Left renal pelvis (tissue), 4 donors: ENCODE measurements around the gene STIM1. TPM values are rescaled to one million over a fixed set of nuclear protein-coding genes. Genes with fewer than 3 reads are reported as not detected.
"Not testable (repeated sequence)": the region's sequence is repeated elsewhere in the genome, so short reads cannot be mapped to it uniquely, and the experiment has no call there.

Experiments
- DNase-seq, 4 donors: peaks; one replicate each; pipeline ENCODE4 v3.0.0-alpha.2; 2013; ENCODE audit warnings: low read depth in 4 of 4, low spot score in 3 of 4
- polyA plus RNA-seq, 4 donors: library from polyadenylated mRNA; unstranded; fragments of 120-200 nt; gene quantifications; one replicate each; pipeline ENCODE4 v1.2.1, GENCODE V29; 2013; ENCODE audit not compliant: insufficient read length in 4 of 4

The STIM1 gene
- polyA plus RNA-seq, 4 donors: 30.4 to 68.4 (median 37.2) TPM

GRCh38 chr11:3879967-3880542 lies 24.6 kb downstream of the STIM1 start:
- DNase-seq: no peak

- no peak for DNase-seq
Observed at GRCh38 chr11:3880724-3881123, 25.3 kb downstream of the STIM1 start.

- DNase-seq: no peak
Observed at GRCh38 chr11:3882655-3883054, 27.2 kb downstream of the STIM1 start.

GRCh38 chr11:3885855-3886254 lies 30.4 kb downstream of the STIM1 start:
- no peak for DNase-seq

- no peak for DNase-seq
Observed at GRCh38 chr11:3886985-3887384, 31.5 kb downstream of the STIM1 start.

GRCh38 chr11:3888876-3889275 lies 33.4 kb downstream of the STIM1 start:
- no peak for DNase-seq

- DNase-seq: no peak
Observed at GRCh38 chr11:3890014-3890413, 34.5 kb downstream of the STIM1 start.

GRCh38 chr11:3890806-3891205 lies 35.3 kb downstream of the STIM1 start:
- no peak for DNase-seq

GRCh38 chr11:3891751-3892150 lies 36.3 kb downstream of the STIM1 start:
- no peak for DNase-seq

GRCh38 chr11:3892156-3892555 lies 36.7 kb downstream of the STIM1 start:
- no peak for DNase-seq

GRCh38 chr11:3893311-3893710 lies 37.8 kb downstream of the STIM1 start:
- DNase-seq: no peak

GRCh38 chr11:3894128-3894731 lies 38.8 kb downstream of the STIM1 start:
- DNase-seq: no peak

- no peak for DNase-seq
Observed at GRCh38 chr11:3896644-3897043, 41.2 kb downstream of the STIM1 start.

GRCh38 chr11:3900230-3900629 lies 44.8 kb downstream of the STIM1 start:
- DNase-seq: not testable (repeated sequence)

- no peak for DNase-seq
Observed at GRCh38 chr11:3901249-3902025, 46.0 kb downstream of the STIM1 start.

GRCh38 chr11:3902441-3902840 lies 47.0 kb downstream of the STIM1 start:
- no peak for DNase-seq

GRCh38 chr11:3903207-3903896 lies 47.9 kb downstream of the STIM1 start:
- no peak for DNase-seq

- DNase-seq: no peak
Observed at GRCh38 chr11:3904228-3904627, 48.8 kb downstream of the STIM1 start.

GRCh38 chr11:3905080-3905953 lies 49.9 kb downstream of the STIM1 start:
- no peak for DNase-seq

- DNase-seq: no peak
Observed at GRCh38 chr11:3906166-3906565, 50.7 kb downstream of the STIM1 start.
